Left ventricle myocardium inferior (tissue), 1 donor: ENCODE results near the gene FUT2. TPM values are rescaled to one million over a fixed set of nuclear protein-coding genes. Genes with fewer than 3 reads are reported as not detected.

Experiments used
- DNase-seq: peaks from one replicate; pipeline ENCODE4 v3.0.0-alpha.2; 2020
- H3K27ac ChIP-seq: fragments of 200-600 bp; replicated peaks from 2 replicates; pipeline ENCODE4 v1.8.0; 2021
- H3K27me3 ChIP-seq: fragments of 200-600 bp; 2 replicates; pipeline ENCODE4 v1.8.0; 2021; ENCODE audit warnings: low read depth
- H3K36me3 ChIP-seq: fragments of 200-600 bp; 2 replicates; pipeline ENCODE4 v1.8.0; 2021
- H3K4me1 ChIP-seq: fragments of 200-600 bp; 2 replicates; pipeline ENCODE4 v1.8.0; 2021
- H3K4me3 ChIP-seq: fragments of 200-600 bp; 2 replicates; pipeline ENCODE4 v1.8.0; 2021; ENCODE audit warnings: mild to moderate bottlenecking, moderate library complexity
- H3K9me3 ChIP-seq: fragments of 200-600 bp; replicated peaks from 2 replicates; pipeline ENCODE4 v1.8.0; 2021
- intact Hi-C: fragments of 100-400 bp; cut with micrococcal nuclease; formaldehyde crosslinking; loops from one replicate; pipeline ENCODE4 v1.11.0; 2022
- total RNA-seq: library from RNA; stranded (reverse); fragmentation: NEBNext Ultra II Directional; extraction: Animal tissue kit (Norgen Biotek cat#: 25700); gene quantifications from one replicate; pipeline ENCODE4 v1.2.1, GENCODE V29; 2021
- TF ChIP-seq, protein P1 (sequence below): fragments of 200-600 bp; IDR thresholded peaks from 2 replicates; pipeline ENCODE4 v1.8.0; 2021; ENCODE audit warnings: antibody characterized with exemption, mild to moderate bottlenecking, borderline replicate concordance
- donor health status: DM: no; HTN: yes; CAD: no; lungs with severe emphysema.

Gene FUT2
- total RNA-seq, 1 donor from 2014 or later, result not detected

DNA sequence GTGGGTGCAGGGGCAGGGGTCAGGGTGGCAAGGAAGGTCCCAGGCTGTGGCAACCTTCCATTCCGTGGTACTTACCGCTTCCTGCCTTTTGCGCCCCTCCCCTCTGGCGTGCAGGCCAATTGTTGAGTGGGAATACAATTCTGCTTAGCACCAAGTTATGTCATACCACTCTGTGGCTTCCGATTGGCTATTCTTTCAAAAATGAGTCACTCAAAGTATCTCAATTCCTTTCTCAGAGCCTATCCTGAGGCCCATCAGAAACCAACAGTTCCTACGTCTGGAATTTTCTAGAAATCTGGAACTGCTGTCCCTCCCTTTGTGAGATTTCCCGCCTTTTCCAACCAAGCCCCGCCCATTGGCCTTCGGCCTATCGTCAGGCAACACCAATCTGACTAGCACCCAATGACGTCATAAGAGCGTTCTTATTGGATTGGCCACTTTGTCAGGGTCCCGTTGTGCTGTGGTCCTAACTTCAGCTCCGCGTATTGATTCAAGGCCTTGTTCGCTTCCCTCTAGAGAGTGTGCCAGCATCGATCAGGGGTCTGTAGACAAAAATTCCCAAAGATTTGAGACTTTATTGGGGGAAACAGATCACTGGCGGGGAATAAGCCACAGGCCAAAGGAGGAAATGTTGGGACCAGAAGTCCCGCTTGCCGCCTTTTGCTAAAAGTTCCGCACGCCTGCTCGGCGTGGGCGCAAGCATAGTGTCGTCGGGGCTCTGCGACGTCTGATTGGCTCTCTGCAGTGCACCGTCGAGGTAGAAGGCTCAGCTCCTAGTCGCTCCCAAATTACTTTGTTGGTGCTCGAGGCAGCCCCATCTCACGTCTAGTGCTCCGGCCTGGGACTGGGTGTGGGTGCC, 34.7 kb upstream of the FUT2 start:
- H3K9me3 ChIP-seq, result no peaks in the 10 kb centered on the region
- peak overlapping the region; percentile 69 for H3K27ac ChIP-seq
- TF ChIP-seq, protein P1, sequence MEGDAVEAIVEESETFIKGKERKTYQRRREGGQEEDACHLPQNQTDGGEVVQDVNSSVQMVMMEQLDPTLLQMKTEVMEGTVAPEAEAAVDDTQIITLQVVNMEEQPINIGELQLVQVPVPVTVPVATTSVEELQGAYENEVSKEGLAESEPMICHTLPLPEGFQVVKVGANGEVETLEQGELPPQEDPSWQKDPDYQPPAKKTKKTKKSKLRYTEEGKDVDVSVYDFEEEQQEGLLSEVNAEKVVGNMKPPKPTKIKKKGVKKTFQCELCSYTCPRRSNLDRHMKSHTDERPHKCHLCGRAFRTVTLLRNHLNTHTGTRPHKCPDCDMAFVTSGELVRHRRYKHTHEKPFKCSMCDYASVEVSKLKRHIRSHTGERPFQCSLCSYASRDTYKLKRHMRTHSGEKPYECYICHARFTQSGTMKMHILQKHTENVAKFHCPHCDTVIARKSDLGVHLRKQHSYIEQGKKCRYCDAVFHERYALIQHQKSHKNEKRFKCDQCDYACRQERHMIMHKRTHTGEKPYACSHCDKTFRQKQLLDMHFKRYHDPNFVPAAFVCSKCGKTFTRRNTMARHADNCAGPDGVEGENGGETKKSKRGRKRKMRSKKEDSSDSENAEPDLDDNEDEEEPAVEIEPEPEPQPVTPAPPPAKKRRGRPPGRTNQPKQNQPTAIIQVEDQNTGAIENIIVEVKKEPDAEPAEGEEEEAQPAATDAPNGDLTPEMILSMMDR, result no peak
- peak overlapping the region; percentile 22 for H3K4me3 ChIP-seq
- H3K36me3 ChIP-seq, result no peaks in the 10 kb centered on the region
- H3K4me1 ChIP-seq, result peaks cover 13% of the 10 kb centered on the region
- peak; percentile 84 for DNase-seq
- no peaks in the 10 kb centered on the region for H3K27me3 ChIP-seq
- intact Hi-C loops, result no loop called here

- no peaks in the 10 kb centered on the region for H3K27me3 ChIP-seq
- TF ChIP-seq, protein P1, result no peak
- DNase-seq, result no peak
- H3K4me1 ChIP-seq, result peaks cover 13% of the 10 kb centered on the region
- H3K9me3 ChIP-seq, result no peaks in the 10 kb centered on the region
- H3K27ac ChIP-seq, result peak overlapping the region; percentile 69
- intact Hi-C loops, result no loop called here
- H3K36me3 ChIP-seq, result no peaks in the 10 kb centered on the region
- no peak overlapping the region for H3K4me3 ChIP-seq
Observed at GRCh38 chr19:48661711-48662090, 34.1 kb upstream of the FUT2 start.

DNA sequence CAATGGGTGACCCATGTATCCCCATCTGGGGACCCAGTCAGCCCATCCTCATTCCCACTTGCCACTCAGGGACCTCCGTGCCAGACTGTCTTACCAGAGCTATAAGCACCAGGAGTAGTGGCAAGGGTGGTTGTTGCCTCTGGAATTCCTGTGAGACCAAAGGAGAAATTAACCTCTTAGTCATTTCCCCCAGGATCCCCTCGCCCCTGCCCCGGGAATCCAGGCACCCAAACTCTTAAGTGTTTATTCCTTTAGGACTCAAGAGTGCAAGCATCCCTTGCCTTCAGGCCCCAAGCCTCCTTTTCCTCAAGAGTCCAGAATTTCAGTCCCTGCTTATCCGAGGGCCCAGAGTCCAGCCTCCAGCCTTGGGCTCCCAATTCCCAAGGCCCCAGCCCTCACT, 32.1 kb upstream of the FUT2 start:
- Histone ChIP-seq H3K4me3 (no peak overlapping the region), H3K4me1 (peaks cover 13% of the 10 kb centered on the region), H3K27ac (no peak overlapping the region), H3K9me3 (no peaks in the 10 kb centered on the region), H3K36me3 (no peaks in the 10 kb centered on the region), H3K27me3 (no peaks in the 10 kb centered on the region)
- no peak for DNase-seq
- intact Hi-C loops, result no loop called here
- TF ChIP-seq, protein P1, result no peak

DNA sequence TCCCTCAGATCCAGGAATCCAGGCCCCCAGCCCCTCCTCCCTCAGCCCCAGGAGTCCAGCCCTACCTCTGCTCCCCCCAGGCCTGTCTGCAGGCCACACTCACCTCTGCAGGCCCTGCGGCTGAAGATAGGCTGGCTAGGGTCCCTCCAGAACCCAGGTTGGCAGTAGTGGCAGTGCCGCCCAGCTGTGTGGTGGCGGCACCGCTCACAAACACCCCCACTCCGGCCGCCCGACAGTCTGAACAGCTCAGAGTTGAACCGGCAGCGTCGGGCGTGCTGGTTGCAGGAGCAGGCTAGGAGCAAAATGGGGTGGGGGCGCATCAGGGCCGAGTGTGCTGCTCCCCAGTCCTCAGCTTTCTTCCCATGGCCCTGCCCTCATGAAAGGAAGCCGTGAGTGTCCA, 31.3 kb upstream of the FUT2 start:
- intact Hi-C loops, result no loop called here
- no peak overlapping the region for H3K27ac ChIP-seq
- no peak for DNase-seq
- peaks cover 13% of the 10 kb centered on the region for H3K4me1 ChIP-seq
- H3K4me3 ChIP-seq, result no peak overlapping the region
- H3K36me3 ChIP-seq, result no peaks in the 10 kb centered on the region
- H3K27me3 ChIP-seq, result no peaks in the 10 kb centered on the region
- no peaks in the 10 kb centered on the region for H3K9me3 ChIP-seq
- TF ChIP-seq, protein P1, result no peak

- DNase-seq, result no peak
- H3K36me3 ChIP-seq, result no peaks in the 10 kb centered on the region
- H3K27ac ChIP-seq, result no peak overlapping the region
- H3K4me1 ChIP-seq, result peaks cover 6% of the 10 kb centered on the region
- TF ChIP-seq, protein P1, result no peak
- intact Hi-C loops, result no loop called here
- H3K4me3 ChIP-seq, result no peak overlapping the region
- no peaks in the 10 kb centered on the region for H3K27me3 ChIP-seq
- H3K9me3 ChIP-seq, result no peaks in the 10 kb centered on the region
Observed at GRCh38 chr19:48665786-48666185, 30.0 kb upstream of the FUT2 start.
